GM18907 (cell line): ENCODE data around the gene MTFR2.

Source experiments
- ATAC-seq: cut with Tn5 transposase; IDR thresholded peaks from one replicate; pipeline ENCODE4 v1.9.1; 2021; ENCODE audit warnings: mild to moderate bottlenecking, moderate library complexity; ENCODE audit not compliant: unreplicated experiment

MTFR2 gene

DNA sequence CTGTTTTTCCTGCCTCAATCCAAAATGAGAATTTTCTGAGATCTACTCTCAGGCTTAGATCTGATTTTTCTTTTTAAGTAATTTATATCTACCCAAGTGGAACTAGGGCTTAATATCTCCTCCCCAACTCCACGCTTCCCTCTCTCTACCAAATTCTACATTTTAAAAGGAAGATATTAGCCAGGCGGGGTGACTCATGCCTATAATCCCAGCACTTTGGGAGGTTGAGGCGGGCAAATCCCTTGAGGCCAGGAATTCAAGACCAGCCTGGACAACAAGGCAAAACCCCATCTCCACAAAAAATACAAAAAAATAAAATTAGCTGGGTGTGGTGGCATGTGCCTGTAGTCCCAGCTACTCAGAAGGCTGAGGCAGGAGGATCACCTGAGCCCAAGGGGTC lies 61.0 kb downstream of the MTFR2 start:
- ATAC-seq = no peak

- no peak for ATAC-seq
Measured at GRCh38 chr6:136188486-136188885, 61.6 kb downstream of the MTFR2 start.

DNA sequence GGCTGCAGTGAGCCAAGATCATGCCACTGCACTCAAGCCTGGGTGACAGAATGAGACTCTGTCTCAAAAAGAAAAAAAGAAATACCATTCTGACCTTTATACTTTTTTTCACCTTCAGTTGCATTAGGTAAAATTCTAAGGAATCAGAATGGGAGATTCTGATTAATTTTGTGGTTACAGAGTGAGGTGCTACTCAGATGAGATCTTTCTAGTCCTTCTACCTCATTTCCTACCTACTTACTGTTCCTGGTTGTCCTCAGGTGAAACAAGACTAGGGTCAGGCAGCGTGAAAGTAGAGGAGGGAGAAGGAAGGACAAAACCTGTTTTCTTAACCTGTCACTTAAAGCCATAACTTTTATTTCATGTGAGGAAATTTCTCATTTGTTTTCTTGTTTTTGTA lies 63.7 kb downstream of the MTFR2 start:
- no peak for ATAC-seq

GRCh38 chr6:136184738-136185137 lies 65.4 kb downstream of the MTFR2 start:
- no peak for ATAC-seq

- no peak for ATAC-seq
Measured at GRCh38 chr6:136181861-136182260, 68.2 kb downstream of the MTFR2 start.

GRCh38 chr6:136181512-136181833 lies 68.6 kb downstream of the MTFR2 start:
- no peak for ATAC-seq
